GM21390 (cell line): Measurements from ENCODE around the gene ORMDL3.
"Not testable (repeated sequence)": the region's sequence is repeated elsewhere in the genome, so short reads cannot be mapped to it uniquely, and the experiment has no call there.

Source experiments
- ATAC-seq: cut with Tn5 transposase; IDR thresholded peaks from one replicate; pipeline ENCODE4 v1.9.1; 2021; ENCODE audit not compliant: unreplicated experiment

Gene ORMDL3

DNA sequence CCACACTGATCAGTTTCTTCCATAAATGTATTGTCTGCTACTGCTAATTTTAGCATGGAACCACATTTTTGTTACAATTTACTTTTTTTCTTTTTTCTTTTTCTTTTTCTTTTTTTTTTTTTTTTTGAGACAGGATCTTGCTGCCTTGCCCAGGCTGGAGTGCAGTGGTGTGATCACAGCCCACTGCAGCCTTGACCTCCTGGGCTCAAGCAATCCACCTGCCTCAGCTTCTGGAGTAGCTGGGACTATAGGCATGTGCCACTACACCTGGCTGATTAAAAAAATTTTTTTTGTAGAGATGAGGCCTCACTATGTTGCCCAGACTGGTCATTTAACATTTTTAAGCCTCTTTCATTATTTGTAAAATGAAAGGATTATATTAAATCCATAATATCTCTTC is 40.3 kb downstream of the ORMDL3 start:
- no peak for ATAC-seq

GRCh38 chr17:39886102-39886501 is 41.3 kb downstream of the ORMDL3 start:
- ATAC-seq = not testable (repeated sequence)

- ATAC-seq = no peak
Measured at GRCh38 chr17:39872751-39873150, 54.6 kb downstream of the ORMDL3 start.

- ATAC-seq = no peak
Measured at GRCh38 chr17:39871801-39872200, 55.6 kb downstream of the ORMDL3 start.
